LNCAP (cell line): ENCODE results near the gene RCSD1.

Experiments used
- CTCF ChIP-seq: fragments of 450-650 bp; IDR thresholded peaks from 2 replicates; pipeline ENCODE4 v1.5.1; 2017; ENCODE audit warnings: mild to moderate bottlenecking

The RCSD1 gene

GRCh38 chr1:167620002-167620401, 10.0 kb upstream of the RCSD1 start:
- no peak for TF ChIP-seq CTCF

GRCh38 chr1:167621780-167622313, 8.2 kb upstream of the RCSD1 start:
- no peak for TF ChIP-seq CTCF

- TF ChIP-seq CTCF, result no peak
Observed at GRCh38 chr1:167623951-167624350, 6.1 kb upstream of the RCSD1 start.

GRCh38 chr1:167625040-167625823, 4.8 kb upstream of the RCSD1 start:
- TF ChIP-seq CTCF, result no peak

- TF ChIP-seq CTCF, result no peak
Observed at GRCh38 chr1:167627615-167627864, 2.5 kb upstream of the RCSD1 start.

- TF ChIP-seq CTCF, result no peak
Observed at GRCh38 chr1:167627865-167628641, 2.0 kb upstream of the RCSD1 start.

- no peak for TF ChIP-seq CTCF
Observed at GRCh38 chr1:167628741-167629515, 1.1 kb upstream of the RCSD1 start.
